Uterus (tissue), 4 donors: ENCODE measurements around the gene EP400. TPM values are rescaled to one million over a fixed set of nuclear protein-coding genes. Genes with fewer than 3 reads are reported as not detected.
"Not testable (repeated sequence)": the region's sequence is repeated elsewhere in the genome, so short reads cannot be mapped to it uniquely, and the experiment has no call there.

Experiments used
- DNase-seq, 2 donors: peaks; one replicate each; pipeline ENCODE4 v3.0.0-alpha.2; 2019 to 2020
- H3K27ac ChIP-seq, 2 donors: fragments of 200-600 bp; sonication (generic); 1 replicate in 1 of 2; 2 replicates in 1 of 2; pipeline ENCODE4 v1.5.1; 2016 to 2018
- H3K27me3 ChIP-seq, 2 donors: fragments of 200-600 bp; sonication (generic); one replicate each; pipeline ENCODE4 v1.5.1; 2018 to 2019; ENCODE audit warnings: control low read depth in 1 of 2
- H3K36me3 ChIP-seq, 2 donors: fragments of 200-600 bp; sonication (generic); one replicate each; pipeline ENCODE4 v1.5.1; 2019; ENCODE audit warnings: control low read depth in 1 of 2
- H3K4me1 ChIP-seq, 2 donors: fragments of 200-600 bp; sonication (generic); one replicate each; pipeline ENCODE4 v1.5.1; 2018 to 2019; ENCODE audit warnings: control low read depth in 1 of 2
- H3K4me3 ChIP-seq, 2 donors: fragments of 200-600 bp; sonication (generic); 1 replicate in 1 of 2; 2 replicates in 1 of 2; pipeline ENCODE4 v1.5.1; 2018 to 2019; ENCODE audit warnings: mild to moderate bottlenecking in 1 of 2
- H3K9me3 ChIP-seq, 2 donors: fragments of 200-600 bp; sonication (generic); one replicate each; pipeline ENCODE4 v1.5.1; 2019; ENCODE audit warnings: control low read depth in 1 of 2
- CTCF ChIP-seq, 4 experiments: fragments of 200-600 bp in 2 of 4; fragments of 450-650 bp in 2 of 4; sonication (generic) in 2 of 4; IDR thresholded peaks; one replicate each; pipeline ENCODE4 v1.5.1; 2016 to 2019; ENCODE audit warnings: antibody characterized with exemption in 4 of 4, mild to moderate bottlenecking in 2 of 4, moderate library complexity in 1 of 4
- POLR2A ChIP-seq, 2 donors: fragments of 450-650 bp; IDR thresholded peaks; one replicate each; pipeline ENCODE4 v1.6.1; 2016; ENCODE audit warnings: antibody characterized with exemption in 2 of 2, mild to moderate bottlenecking in 1 of 2, moderate library complexity in 1 of 2
- intact Hi-C: fragments of 100-400 bp; cut with DNase I; formaldehyde crosslinking; loops from one replicate; pipeline ENCODE4 v1.15.1; 2023; ENCODE audit warnings: low total_unique reads
- total RNA-seq, 4 donors: library from RNA; depleted of rRNA in 3 of 4; stranded (reverse); fragments of >200 nt in 3 of 4; gene quantifications; one replicate each; pipeline versions ENCODE4 v1.1.0 to v1.2.4, GENCODE V29; 2014 to 2023
- donor health status: DM: yes; HTN: yes; CAD: no.

The EP400 gene
- total RNA-seq, 4 donors from 2014 or later, result 11.8 to 70.6 (median 28.2) TPM

GRCh38 chr12:132079695-132080094 lies 130.0 kb downstream of the EP400 start:
- H3K4me1 ChIP-seq, result peaks cover 0 to 5% of the 10 kb centered on the region in 2 donors
- TF ChIP-seq POLR2A (IDR thresholded peaks at IDR 0.05), result no peak
- no peak for TF ChIP-seq CTCF (IDR thresholded peaks at IDR 0.05)
- H3K27ac ChIP-seq, result peak overlapping the region; percentile 11 to 61
- H3K36me3 ChIP-seq, result no peaks in the 10 kb centered on the region
- intact Hi-C loops, result no loop called here
- H3K27me3 ChIP-seq, result no peaks in the 10 kb centered on the region
- DNase-seq, result no peak
- H3K9me3 ChIP-seq, result no peaks in the 10 kb centered on the region
- no peak overlapping the region for H3K4me3 ChIP-seq

- H3K27me3 ChIP-seq, H3K36me3 ChIP-seq, H3K4me1 ChIP-seq, H3K4me3 ChIP-seq, intact Hi-C loops, DNase-seq, H3K9me3 ChIP-seq: not testable (repeated sequence)
- peak overlapping the region in 1 of 2 donors; percentile 61 for H3K27ac ChIP-seq
These were observed 130.8 kb downstream of the EP400 start for GRCh38 chr12:132080515-132080914.

- Histone ChIP-seq H3K9me3 (no peaks in the 10 kb centered on the region), H3K36me3 (no peaks in the 10 kb centered on the region), H3K27ac (no peak overlapping the region), H3K27me3 (no peaks in the 10 kb centered on the region), H3K4me3 (no peak overlapping the region), H3K4me1 (peaks cover 0 to 5% of the 10 kb centered on the region in 2 donors)
- intact Hi-C loops, result no loop called here
- no peak for TF ChIP-seq POLR2A (IDR thresholded peaks at IDR 0.05)
- TF ChIP-seq CTCF (IDR thresholded peaks at IDR 0.05), result no peak
- no peak for DNase-seq
These were observed 131.7 kb downstream of the EP400 start for GRCh38 chr12:132081423-132081822.

- H3K27me3 ChIP-seq, result no peaks in the 10 kb centered on the region
- peak overlapping the region; percentile 77 to 84 for H3K4me3 ChIP-seq
- peaks cover 0 to 5% of the 10 kb centered on the region in 2 donors for H3K4me1 ChIP-seq
- H3K36me3 ChIP-seq, result no peaks in the 10 kb centered on the region
- intact Hi-C loops, result no loop called here
- no peak overlapping the region for H3K27ac ChIP-seq
- TF ChIP-seq POLR2A (IDR thresholded peaks at IDR 0.05) (no peak), CTCF (IDR thresholded peaks at IDR 0.05) (no peak)
- no peak for DNase-seq
- no peaks in the 10 kb centered on the region for H3K9me3 ChIP-seq
These were observed 133.8 kb downstream of the EP400 start for GRCh38 chr12:132083614-132083940.

GRCh38 chr12:132083941-132084620 lies 134.3 kb downstream of the EP400 start:
- TF ChIP-seq POLR2A (IDR thresholded peaks at IDR 0.05), result peak; percentile 77 to 95
- peak in 1 of 4 experiments; percentile 5 for TF ChIP-seq CTCF (IDR thresholded peaks at IDR 0.05)
- Histone ChIP-seq H3K9me3 (no peaks in the 10 kb centered on the region), H3K4me3 (peak overlapping the region; percentile 77 to 84), H3K4me1 (peaks cover 0 to 5% of the 10 kb centered on the region in 2 donors), H3K36me3 (no peaks in the 10 kb centered on the region), H3K27me3 (no peaks in the 10 kb centered on the region), H3K27ac (peak overlapping the region; percentile 79 to 81)
- peak; percentile 87 to 91 for DNase-seq
- intact Hi-C loops, result no loop called here
